Stimulated activated CD8-positive, alpha-beta memory T cell treated with anti-CD3 and anti-CD28 coated beads, Interleukin-2, amount 100 ng/mL, for 1 hour (primary cell): ENCODE data around the gene IL1RL2.

ENCODE experiments used
- DNase-seq, 2 donors: peaks; one replicate each; pipeline ENCODE4 v3.0.0-alpha.2; 2020; ENCODE audit warnings: low read depth in 2 of 2

IL1RL2 gene

DNA sequence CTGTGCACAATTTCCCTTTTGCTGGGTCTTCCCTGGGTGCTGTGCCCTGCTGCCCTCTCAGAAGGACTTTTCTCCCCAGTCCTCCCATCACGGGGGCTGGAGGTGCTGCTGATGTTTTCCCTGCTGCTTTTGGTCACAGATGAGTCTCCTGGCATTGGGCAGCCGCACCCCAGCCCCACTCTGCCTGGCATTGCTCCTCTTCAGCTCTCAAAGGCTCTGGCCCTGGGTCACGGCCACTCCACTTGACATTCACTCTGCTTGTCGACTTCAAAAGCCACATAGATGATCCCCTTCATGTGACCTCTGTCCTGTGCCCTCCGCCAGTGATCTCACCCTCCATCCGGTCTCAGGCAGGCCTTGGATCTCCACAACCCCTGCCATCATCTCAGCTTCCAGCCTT, 81.0 kb downstream of the IL1RL2 start:
- DNase-seq: no peak

- DNase-seq: no peak
Observed at GRCh38 chr2:102268510-102269199, 81.8 kb downstream of the IL1RL2 start.

GRCh38 chr2:102269200-102269524, 82.3 kb downstream of the IL1RL2 start:
- no peak for DNase-seq

GRCh38 chr2:102271844-102272243, 85.0 kb downstream of the IL1RL2 start:
- DNase-seq: no peak

- DNase-seq: no peak
Observed at GRCh38 chr2:102273619-102274211, 86.9 kb downstream of the IL1RL2 start.

- DNase-seq: no peak
Observed at GRCh38 chr2:102276549-102277201, 89.9 kb downstream of the IL1RL2 start.

GRCh38 chr2:102277202-102277700, 90.4 kb downstream of the IL1RL2 start:
- no peak for DNase-seq

- no peak for DNase-seq
Observed at GRCh38 chr2:102278720-102279390, 92.0 kb downstream of the IL1RL2 start.

DNA sequence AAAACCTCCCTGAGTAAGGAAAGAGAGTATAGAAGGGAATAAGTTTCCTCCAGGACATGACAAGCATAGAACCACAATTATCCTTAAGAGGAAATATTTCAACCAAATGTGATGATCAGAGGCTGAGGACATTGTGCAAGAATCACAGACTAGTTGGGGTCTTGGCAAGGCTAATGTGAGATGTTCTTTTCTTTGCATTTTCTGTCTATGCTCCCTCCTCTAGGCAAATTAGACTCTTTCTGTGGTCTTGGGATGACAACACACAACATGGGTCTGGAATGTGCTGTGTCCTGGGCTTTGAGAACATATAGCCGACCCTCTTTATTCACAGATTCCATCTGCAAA, 92.5 kb downstream of the IL1RL2 start:
- no peak for DNase-seq

GRCh38 chr2:102282678-102283091, 95.9 kb downstream of the IL1RL2 start:
- no peak for DNase-seq

GRCh38 chr2:102283996-102284395, 97.2 kb downstream of the IL1RL2 start:
- no peak for DNase-seq

- DNase-seq: no peak
Observed at GRCh38 chr2:102284611-102285010, 97.8 kb downstream of the IL1RL2 start.

DNA sequence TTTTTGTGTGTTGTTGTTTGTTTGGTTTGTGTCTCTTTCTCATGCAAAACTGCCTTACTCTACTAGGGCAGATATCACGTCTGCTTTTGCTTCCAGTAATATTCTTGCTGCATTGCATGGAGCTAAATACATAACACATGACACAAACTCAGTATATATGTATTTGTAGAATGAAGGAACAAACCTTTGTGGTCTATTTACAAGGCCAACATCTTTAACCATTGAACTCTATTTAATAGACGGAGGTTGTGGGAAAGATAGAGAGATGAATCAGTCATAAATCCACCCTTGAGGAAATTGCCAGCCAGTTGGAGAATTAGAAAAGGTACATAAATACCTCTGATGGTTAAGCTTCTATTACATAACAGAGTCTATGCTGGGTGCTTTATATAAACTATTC, 98.5 kb downstream of the IL1RL2 start:
- no peak for DNase-seq

GRCh38 chr2:102286041-102286440, 99.2 kb downstream of the IL1RL2 start:
- no peak for DNase-seq

GRCh38 chr2:102289129-102289528, 102.3 kb downstream of the IL1RL2 start:
- DNase-seq: no peak
